Superior temporal gyrus (tissue), 1 donor: ENCODE results near the gene NOM1.
"Not testable (repeated sequence)": the region's sequence is repeated elsewhere in the genome, so short reads cannot be mapped to it uniquely, and the experiment has no call there.

Experiments
- DNase-seq: peaks from one replicate; pipeline ENCODE4 v3.0.0-alpha.2; 2016; ENCODE audit errors: extremely low spot score

NOM1 gene

GRCh38 chr7:156949541-156950380 is at the start of gene NOM1:
TSS of gene NOM1 (plus strand) at chr7:156949712. CDS start at chr7:156949738, 26 bp downstream.
- DNase-seq = peak; percentile 81

GRCh38 chr7:156900093-156900492 is 49.4 kb upstream of the NOM1 start:
- DNase-seq = not testable (repeated sequence)

GRCh38 chr7:156903232-156903909 is 46.1 kb upstream of the NOM1 start:
- no peak for DNase-seq

- DNase-seq = no peak
These were observed 43.3 kb upstream of the NOM1 start for GRCh38 chr7:156906200-156906649.

- DNase-seq = no peak
These were observed 41.9 kb upstream of the NOM1 start for GRCh38 chr7:156907656-156908055.

- DNase-seq = not testable (repeated sequence)
These were observed 39.8 kb upstream of the NOM1 start for GRCh38 chr7:156909574-156910252.

GRCh38 chr7:156918635-156919034 is 30.9 kb upstream of the NOM1 start:
- DNase-seq = no peak

GRCh38 chr7:156919132-156919713 is 30.3 kb upstream of the NOM1 start:
- no peak for DNase-seq

GRCh38 chr7:156920076-156920475 is 29.4 kb upstream of the NOM1 start:
- DNase-seq = no peak

GRCh38 chr7:156920487-156921373 is 28.8 kb upstream of the NOM1 start:
- not testable (repeated sequence) for DNase-seq

GRCh38 chr7:156922304-156922703 is 27.2 kb upstream of the NOM1 start:
- DNase-seq = not testable (repeated sequence)

- DNase-seq = not testable (repeated sequence)
These were observed 23.7 kb upstream of the NOM1 start for GRCh38 chr7:156925821-156926220.

- DNase-seq = no peak
These were observed 21.7 kb upstream of the NOM1 start for GRCh38 chr7:156927571-156928405.

- no peak for DNase-seq
These were observed 21.1 kb upstream of the NOM1 start for GRCh38 chr7:156928406-156928747.

- DNase-seq = no peak
These were observed 19.5 kb upstream of the NOM1 start for GRCh38 chr7:156929789-156930539.

GRCh38 chr7:156932006-156932405 is 17.5 kb upstream of the NOM1 start:
- no peak for DNase-seq

- no peak for DNase-seq
These were observed 14.3 kb upstream of the NOM1 start for GRCh38 chr7:156935250-156935649.

GRCh38 chr7:156936766-156937165 is 12.7 kb upstream of the NOM1 start:
- not testable (repeated sequence) for DNase-seq

- DNase-seq = no peak
These were observed 8.9 kb upstream of the NOM1 start for GRCh38 chr7:156940421-156941122.
